A673 (cell line): ENCODE data around the gene LINGO3. TPM values are rescaled to one million over a fixed set of nuclear protein-coding genes. Genes with fewer than 3 reads are reported as not detected.
A peak's percentile ranks its signal among the peaks of the same experiment; 100 is the strongest.

Experiments used
- BruUV-seq: library from RNA; stranded (reverse); fragments of 400-500 nt; replicated peaks from 2 replicates; lab custom pipeline; 2021; lab: Mats Ljungman, UMichigan
- CTCF ChIA-PET: fragments of 300-600 bp; sonication (Branson Sonifier 250); formaldehyde crosslinking; loops from one replicate; lab custom pipeline; 2022; ENCODE audit warnings: antibody characterized with exemption; lab: Charles Lee
- POLR2A ChIA-PET: fragments of 300-600 bp; sonication (Branson Sonifier 250); formaldehyde crosslinking; loops from one replicate; lab custom pipeline; 2022; ENCODE audit warnings: antibody characterized with exemption; ENCODE audit not compliant: low non-redundant PET; lab: Charles Lee
- DNase-seq: peaks from one replicate; pipeline ENCODE4 v3.0.0-alpha.2; 2015; ENCODE audit warnings: low spot score
- H3K27ac ChIP-seq: fragments of 200-600 bp; sonication (generic); 2 replicates; pipeline ENCODE4 v1.5.1; 2016; ENCODE audit warnings: mixed run types, low read depth, mild to moderate bottlenecking, mixed read lengths, antibody characterized with exemption, low read length; ENCODE audit not compliant: poor library complexity, severe bottlenecking
- H3K27me3 ChIP-seq: fragments of 200-600 bp; sonication (generic); replicated peaks from 2 replicates; pipeline ENCODE4 v1.6.1; 2017; ENCODE audit warnings: mixed run types, low read depth, mild to moderate bottlenecking, mixed read lengths, antibody characterized with exemption, low read length; ENCODE audit not compliant: insufficient read depth, poor library complexity
- H3K36me3 ChIP-seq: fragments of 200-600 bp; sonication (generic); 2 replicates; pipeline ENCODE4 v1.6.1; 2016; ENCODE audit warnings: mixed run types, mild to moderate bottlenecking, mixed read lengths, antibody characterized with exemption, low read length; ENCODE audit not compliant: insufficient read depth, poor library complexity, severe bottlenecking
- H3K4me1 ChIP-seq: fragments of 200-600 bp; sonication (generic); 2 replicates; pipeline ENCODE4 v1.6.1; 2017; ENCODE audit warnings: mixed run types, mild to moderate bottlenecking, mixed read lengths, antibody characterized with exemption, low read length; ENCODE audit not compliant: insufficient read depth, poor library complexity, severe bottlenecking
- H3K4me3 ChIP-seq: fragments of 200-600 bp; sonication (generic); 2 replicates; pipeline ENCODE4 v1.5.1; 2016; ENCODE audit warnings: low read depth, mixed run types, mild to moderate bottlenecking, mixed read lengths, low read length; ENCODE audit not compliant: poor library complexity, severe bottlenecking
- H3K9me3 ChIP-seq: fragments of 200-600 bp; sonication (generic); 2 replicates; pipeline ENCODE4 v1.6.1; 2016; ENCODE audit warnings: mixed run types, low read depth, mild to moderate bottlenecking, mixed read lengths, antibody characterized with exemption, low read length; ENCODE audit not compliant: poor library complexity, severe bottlenecking
- EZH2 ChIP-seq: fragments of 200-600 bp; sonication (generic); IDR thresholded peaks from 2 replicates; pipeline ENCODE4 v1.6.1; 2017; ENCODE audit warnings: borderline replicate concordance, low read depth, mild to moderate bottlenecking, mixed read lengths, antibody characterized with exemption, low read length; ENCODE audit not compliant: poor library complexity, severe bottlenecking
- intact Hi-C: fragments of 100-400 bp; cut with micrococcal nuclease; formaldehyde crosslinking; loops from one replicate; pipeline ENCODE4 v1.10.0; 2022; ENCODE audit not compliant: unreplicated experiment
- total RNA-seq: library from RNA; stranded (reverse); gene quantifications from 2 replicates; pipeline ENCODE4 v1.2.3, GENCODE V29; 2021
- TF ChIP-seq, protein P1 (sequence below): fragments of 300-800, 200-600 bp; sonication (generic); conservative IDR thresholded peaks from 2 replicates; pipeline ENCODE4 v1.5.1; 2017; ENCODE audit warnings: low read depth, mild to moderate bottlenecking, antibody characterized with exemption, low read length, moderate library complexity, mixed read lengths

Gene LINGO3
- total RNA-seq, 1 experiment from 2014 or later: not detected

DNA sequence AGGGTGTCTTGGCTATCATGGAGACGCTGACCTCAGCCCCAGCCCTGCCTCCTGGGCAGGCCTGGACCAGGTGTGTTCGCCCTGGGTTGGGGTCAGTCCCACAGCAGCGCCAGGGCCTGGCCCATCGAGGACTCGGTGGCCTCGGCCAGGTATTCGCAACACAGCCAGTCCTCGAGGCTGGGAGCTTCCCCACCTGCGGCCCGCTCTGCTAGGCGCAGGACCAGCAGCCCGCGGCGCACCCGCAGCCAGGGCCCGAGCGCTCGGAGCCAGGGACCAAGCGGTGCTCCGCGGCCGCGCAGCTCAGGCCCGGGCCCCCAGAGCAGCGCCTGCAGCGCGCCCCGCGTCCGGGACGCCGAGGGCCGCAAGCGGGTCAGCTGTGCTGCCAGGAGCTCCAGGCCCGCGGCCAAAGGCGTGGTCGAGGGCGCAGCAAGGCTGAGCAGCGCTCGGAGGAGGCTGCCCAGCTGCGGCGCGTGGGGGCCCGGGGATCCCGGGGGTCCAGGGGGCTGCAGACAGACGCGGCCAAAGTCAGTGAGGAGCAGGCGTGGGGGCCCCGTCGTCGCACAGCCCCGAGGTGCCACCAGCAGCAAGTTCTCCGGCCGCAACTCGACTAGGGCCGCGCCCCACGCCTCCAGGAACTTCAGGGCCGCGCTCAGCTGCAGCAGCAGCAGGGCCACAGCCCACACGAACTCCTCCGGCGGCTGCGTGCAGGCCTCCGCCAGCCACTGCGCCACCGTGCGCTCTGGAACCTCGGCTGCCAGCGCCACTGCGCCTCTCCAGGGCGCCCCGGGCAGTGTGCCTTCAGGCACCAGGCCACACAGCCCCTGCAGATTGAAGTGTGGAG is 32.1 kb downstream of the LINGO3 start:
- peaks cover 21% of the 10 kb centered on the region for H3K4me1 ChIP-seq
- no TSS peak for BruUV-seq
- no peak overlapping the region for H3K4me3 ChIP-seq
- ChIA-PET POLR2A (no interaction called here), CTCF (interaction anchor here (1.2 kb wide), 1 partner anchor 116 kb away, joined by 5 read pairs; no protein-coding TSS in a partner anchor)
- no peak for DNase-seq
- no peaks in the 10 kb centered on the region for H3K9me3 ChIP-seq
- intact Hi-C loops: loop anchor here (1.0 kb wide), 1 partner anchor 115 kb away; no protein-coding TSS in a partner anchor
- H3K36me3 ChIP-seq: peaks cover 44% of the 10 kb centered on the region
- no peaks in the 10 kb centered on the region for H3K27me3 ChIP-seq
- no peak overlapping the region for H3K27ac ChIP-seq
- no peak for TF ChIP-seq EZH2
- TF ChIP-seq, protein P1, sequence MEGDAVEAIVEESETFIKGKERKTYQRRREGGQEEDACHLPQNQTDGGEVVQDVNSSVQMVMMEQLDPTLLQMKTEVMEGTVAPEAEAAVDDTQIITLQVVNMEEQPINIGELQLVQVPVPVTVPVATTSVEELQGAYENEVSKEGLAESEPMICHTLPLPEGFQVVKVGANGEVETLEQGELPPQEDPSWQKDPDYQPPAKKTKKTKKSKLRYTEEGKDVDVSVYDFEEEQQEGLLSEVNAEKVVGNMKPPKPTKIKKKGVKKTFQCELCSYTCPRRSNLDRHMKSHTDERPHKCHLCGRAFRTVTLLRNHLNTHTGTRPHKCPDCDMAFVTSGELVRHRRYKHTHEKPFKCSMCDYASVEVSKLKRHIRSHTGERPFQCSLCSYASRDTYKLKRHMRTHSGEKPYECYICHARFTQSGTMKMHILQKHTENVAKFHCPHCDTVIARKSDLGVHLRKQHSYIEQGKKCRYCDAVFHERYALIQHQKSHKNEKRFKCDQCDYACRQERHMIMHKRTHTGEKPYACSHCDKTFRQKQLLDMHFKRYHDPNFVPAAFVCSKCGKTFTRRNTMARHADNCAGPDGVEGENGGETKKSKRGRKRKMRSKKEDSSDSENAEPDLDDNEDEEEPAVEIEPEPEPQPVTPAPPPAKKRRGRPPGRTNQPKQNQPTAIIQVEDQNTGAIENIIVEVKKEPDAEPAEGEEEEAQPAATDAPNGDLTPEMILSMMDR: no peak

DNA sequence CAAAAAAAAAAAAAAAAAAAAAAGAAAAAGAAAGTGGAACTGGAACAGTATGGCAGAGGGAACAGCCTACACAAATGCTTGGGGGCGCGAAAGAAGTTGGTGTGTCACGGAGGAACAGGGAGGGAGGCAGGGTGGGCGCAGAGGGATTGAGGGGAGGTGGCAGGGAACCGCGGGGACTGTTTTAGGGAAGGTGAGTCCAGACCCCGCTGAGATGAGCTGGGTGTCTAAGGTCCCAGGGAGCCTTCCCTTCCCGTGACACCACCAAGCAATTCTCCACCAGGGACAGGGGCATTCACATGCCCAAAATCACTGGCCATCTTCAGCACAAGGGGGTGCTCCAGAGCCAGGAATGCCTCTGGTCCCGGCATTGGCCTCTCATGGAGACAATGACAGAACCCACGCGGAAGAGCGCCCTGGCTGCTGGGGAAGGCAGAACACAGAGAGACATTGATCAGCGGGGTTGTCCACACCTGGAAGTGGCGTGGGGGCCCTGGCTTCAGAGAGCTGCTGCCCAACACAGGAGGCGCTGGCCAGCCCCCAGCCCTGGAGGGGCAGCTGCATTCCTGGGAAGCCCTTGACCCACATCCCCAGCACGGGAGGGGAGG is 32.9 kb downstream of the LINGO3 start:
- no peak overlapping the region for H3K27ac ChIP-seq
- H3K27me3 ChIP-seq: no peaks in the 10 kb centered on the region
- ChIA-PET POLR2A (interaction anchor here (0.6 kb wide), 1 partner anchor 25 kb away, joined by 3 read pairs; no protein-coding TSS in a partner anchor), CTCF (interaction anchor here (0.5 to 1.2 kb wide), 2 partner anchors 117 to 173 kb away, joined by 4 to 5 read pairs; no protein-coding TSS in a partner anchor)
- peak; percentile 89 for DNase-seq
- BruUV-seq: no TSS peak
- no peak overlapping the region for H3K4me3 ChIP-seq
- peaks cover 44% of the 10 kb centered on the region for H3K36me3 ChIP-seq
- no peaks in the 10 kb centered on the region for H3K9me3 ChIP-seq
- no peak for TF ChIP-seq EZH2
- TF ChIP-seq, protein P1: peak; percentile 74
- H3K4me1 ChIP-seq: peaks cover 21% of the 10 kb centered on the region
- intact Hi-C loops: loop anchor here (1.0 to 5.0 kb wide), 2 partner anchors 116 to 118 kb away; no protein-coding TSS in a partner anchor

DNA sequence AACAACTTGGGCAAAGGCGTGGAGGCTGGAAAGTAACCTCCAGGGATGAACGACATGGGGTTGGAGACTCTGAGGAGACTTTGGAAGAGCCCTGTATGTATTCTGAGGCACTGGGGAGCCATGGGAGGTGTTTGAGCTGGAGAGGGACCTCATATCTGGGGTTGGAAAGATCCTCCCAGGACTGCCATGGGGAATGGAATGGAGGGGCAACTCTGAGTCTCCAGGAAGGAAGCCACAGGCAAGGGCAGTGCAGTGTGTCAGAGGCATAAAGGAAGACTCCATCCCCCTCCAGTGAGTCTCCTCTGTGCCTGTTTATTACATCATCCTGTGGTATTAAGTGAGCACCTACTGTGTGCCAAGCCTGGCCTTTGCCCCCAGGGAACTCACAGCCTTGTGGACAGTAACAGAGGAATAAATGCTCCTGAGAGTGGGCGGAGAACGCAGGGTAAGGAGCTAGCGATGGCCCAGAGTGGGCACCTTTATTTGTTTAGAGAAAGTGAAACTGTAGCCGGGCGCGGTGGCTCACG is 33.7 kb downstream of the LINGO3 start:
- ChIA-PET CTCF (interaction anchor here (1.2 kb wide), 1 partner anchor 117 kb away, joined by 5 read pairs; no protein-coding TSS in a partner anchor), POLR2A (no interaction called here)
- Histone ChIP-seq H3K4me3 (peak overlapping the region; percentile 100), H3K36me3 (peaks cover 49% of the 10 kb centered on the region), H3K9me3 (no peaks in the 10 kb centered on the region), H3K4me1 (peaks cover 21% of the 10 kb centered on the region), H3K27ac (peak overlapping the region; percentile 47), H3K27me3 (no peaks in the 10 kb centered on the region)
- no peak for DNase-seq
- TF ChIP-seq EZH2: no peak
- TF ChIP-seq, protein P1: no peak
- BruUV-seq: no TSS peak
- intact Hi-C loops: loop anchor here (5.0 kb wide), 1 partner anchor 117 kb away; no protein-coding TSS in a partner anchor
